Muscle layer of duodenum (tissue), 2 donors: ENCODE measurements around the gene MLIP.

ENCODE experiments used
- H3K27ac ChIP-seq: one replicate; pipeline ENCODE4 v1.7.0; 2013; ENCODE audit warnings: mild to moderate bottlenecking, low read length
- H3K27me3 ChIP-seq: one replicate; pipeline ENCODE4 v1.7.0; 2013; ENCODE audit warnings: low read depth, mild to moderate bottlenecking, control low read depth, low read length
- H3K36me3 ChIP-seq, 2 donors: one replicate each; pipeline ENCODE4 v1.7.0; 2013; ENCODE audit warnings: low read length in 2 of 2, control low read depth in 1 of 2, mild to moderate bottlenecking in 1 of 2; ENCODE audit not compliant: insufficient read depth in 2 of 2, control insufficient read depth in 1 of 2
- H3K4me1 ChIP-seq, 2 donors: one replicate each; pipeline ENCODE4 v1.7.0; 2013; ENCODE audit warnings: low read length in 2 of 2, mild to moderate bottlenecking in 2 of 2, control low read depth in 1 of 2, moderate library complexity in 1 of 2; ENCODE audit not compliant: insufficient read depth in 2 of 2, control insufficient read depth in 1 of 2
- H3K4me3 ChIP-seq, 2 donors: one replicate each; pipeline ENCODE4 v1.7.0; 2013; ENCODE audit warnings: low read length in 2 of 2, low read depth in 1 of 2, mild to moderate bottlenecking in 1 of 2
- H3K9me3 ChIP-seq, 2 donors: one replicate each; pipeline ENCODE4 v1.7.0; 2013; ENCODE audit warnings: low read length in 2 of 2, control low read depth in 1 of 2, mild to moderate bottlenecking in 1 of 2; ENCODE audit not compliant: control insufficient read depth in 1 of 2
- donor health status: healthy.

MLIP gene

DNA sequence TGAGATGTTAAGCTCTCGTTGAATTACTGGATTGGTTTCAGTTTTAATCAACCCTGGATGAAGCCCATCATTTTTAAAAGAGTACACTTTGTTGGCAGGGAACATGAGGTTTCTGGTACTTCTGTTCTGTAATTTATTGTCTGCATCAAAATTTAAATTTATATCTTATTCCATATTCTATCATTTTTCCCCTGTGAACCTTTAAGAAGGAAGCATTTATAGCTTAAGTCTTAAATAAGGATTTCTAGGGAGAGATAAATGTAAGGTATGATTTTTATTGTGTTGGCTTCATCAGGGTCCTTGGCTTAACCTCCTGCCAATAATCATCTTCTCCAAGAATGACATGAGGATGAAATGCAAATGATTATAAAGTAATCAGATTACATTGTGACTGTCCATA lies 40.6 kb downstream of the MLIP start:
- Histone ChIP-seq H3K4me1 (no peaks in the 10 kb centered on the region), H3K27ac (no peak overlapping the region), H3K9me3 (no peaks in the 10 kb centered on the region), H3K36me3 (no peaks in the 10 kb centered on the region), H3K4me3 (no peak overlapping the region), H3K27me3 (no peaks in the 10 kb centered on the region)

DNA sequence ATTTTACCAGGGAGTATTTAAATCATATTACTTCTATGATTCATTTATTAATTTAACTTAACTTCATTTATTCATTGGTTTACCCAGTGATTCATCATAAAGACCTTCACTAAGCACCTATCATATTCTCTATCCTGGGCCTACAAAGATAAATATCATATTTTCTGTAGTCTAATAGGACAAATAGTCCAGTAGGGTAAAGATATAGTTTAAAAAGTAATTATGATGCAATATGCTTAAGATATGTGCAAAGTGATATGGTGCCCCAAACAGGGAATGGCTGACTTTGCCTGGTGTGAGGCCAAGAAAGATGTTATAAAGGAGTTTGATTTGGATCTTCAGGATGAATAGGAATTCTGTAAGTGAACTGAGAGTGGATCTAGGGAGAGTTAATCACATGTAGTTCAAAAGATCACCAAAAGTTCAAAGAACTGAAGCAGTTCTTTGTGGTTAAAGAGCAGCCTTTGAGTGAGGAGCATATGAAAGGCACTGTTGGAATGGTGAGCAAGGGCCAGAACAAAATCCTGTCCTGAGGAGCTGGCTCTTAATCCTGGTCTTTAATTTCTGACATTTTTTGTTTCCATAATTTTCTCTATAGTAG lies 45.5 kb downstream of the MLIP start:
- Histone ChIP-seq H3K27me3 (no peaks in the 10 kb centered on the region), H3K36me3 (no peaks in the 10 kb centered on the region), H3K27ac (no peak overlapping the region), H3K9me3 (no peaks in the 10 kb centered on the region), H3K4me1 (no peaks in the 10 kb centered on the region), H3K4me3 (no peak overlapping the region)

DNA sequence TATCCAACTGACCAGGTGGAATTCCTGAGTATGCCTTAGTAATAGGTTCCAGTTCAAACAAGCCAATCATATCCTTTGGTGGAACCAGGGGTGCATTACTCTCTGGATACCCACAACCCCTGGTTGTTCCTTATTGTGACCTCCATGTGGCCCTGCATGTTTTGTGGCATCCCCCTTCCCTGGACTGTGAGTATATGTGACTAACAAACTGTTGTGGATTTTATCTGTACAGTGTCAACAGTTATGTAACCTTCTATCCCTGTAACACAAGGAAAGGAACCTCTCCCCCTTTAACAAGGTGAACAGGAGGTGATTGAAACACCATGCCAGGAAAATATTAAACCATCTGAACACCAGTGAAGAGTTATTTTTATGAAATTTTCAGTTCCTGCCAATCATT lies 46.2 kb downstream of the MLIP start:
- no peaks in the 10 kb centered on the region for H3K4me1 ChIP-seq
- no peak overlapping the region for H3K27ac ChIP-seq
- H3K9me3 ChIP-seq = no peaks in the 10 kb centered on the region
- H3K36me3 ChIP-seq = no peaks in the 10 kb centered on the region
- H3K27me3 ChIP-seq = no peaks in the 10 kb centered on the region
- no peak overlapping the region for H3K4me3 ChIP-seq

DNA sequence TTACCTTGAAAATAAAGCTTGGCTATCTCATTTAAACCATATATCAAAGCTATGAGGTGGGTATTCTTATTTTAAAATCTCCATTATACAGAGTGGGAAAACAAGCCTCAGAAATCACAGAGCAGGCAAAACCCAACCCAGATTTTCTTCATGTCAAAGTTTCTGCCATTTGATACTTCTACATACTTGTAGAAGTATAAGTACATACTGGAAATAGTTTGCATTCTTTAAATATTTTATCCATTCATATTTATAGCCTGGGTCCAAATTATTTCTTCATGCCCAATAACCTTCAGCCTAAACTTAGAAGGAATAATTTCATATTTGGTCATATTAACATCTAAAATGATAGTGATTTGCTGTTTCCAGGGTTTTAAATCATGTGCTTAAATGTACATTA lies 61.8 kb downstream of the MLIP start:
- H3K4me3 ChIP-seq = no peak overlapping the region
- no peaks in the 10 kb centered on the region for H3K36me3 ChIP-seq
- H3K27me3 ChIP-seq = no peaks in the 10 kb centered on the region
- H3K9me3 ChIP-seq = no peaks in the 10 kb centered on the region
- H3K4me1 ChIP-seq = no peaks in the 10 kb centered on the region
- H3K27ac ChIP-seq = no peak overlapping the region

DNA sequence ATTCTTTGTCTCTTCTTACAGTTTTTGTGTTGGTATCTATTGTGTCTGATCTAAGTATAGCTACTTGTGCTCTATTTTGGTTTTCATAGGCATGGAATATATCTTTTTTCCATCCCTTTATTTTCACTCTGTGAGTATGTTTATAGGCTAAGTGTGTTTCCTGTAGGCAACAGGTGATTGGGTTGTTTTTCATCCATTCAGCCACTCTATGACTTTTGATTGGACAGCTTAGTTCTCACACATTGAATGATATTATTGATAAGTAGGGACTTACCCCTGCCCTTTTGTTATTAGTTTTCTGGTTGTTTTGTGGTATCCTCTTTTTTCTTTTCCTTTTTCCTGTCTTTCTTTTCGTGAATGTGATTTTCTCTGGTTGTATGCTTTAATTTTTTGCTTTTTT lies 67.9 kb downstream of the MLIP start:
- no peaks in the 10 kb centered on the region for H3K27me3 ChIP-seq
- H3K36me3 ChIP-seq = no peaks in the 10 kb centered on the region
- no peak overlapping the region for H3K4me3 ChIP-seq
- H3K9me3 ChIP-seq = no peaks in the 10 kb centered on the region
- no peaks in the 10 kb centered on the region for H3K4me1 ChIP-seq
- H3K27ac ChIP-seq = no peak overlapping the region

DNA sequence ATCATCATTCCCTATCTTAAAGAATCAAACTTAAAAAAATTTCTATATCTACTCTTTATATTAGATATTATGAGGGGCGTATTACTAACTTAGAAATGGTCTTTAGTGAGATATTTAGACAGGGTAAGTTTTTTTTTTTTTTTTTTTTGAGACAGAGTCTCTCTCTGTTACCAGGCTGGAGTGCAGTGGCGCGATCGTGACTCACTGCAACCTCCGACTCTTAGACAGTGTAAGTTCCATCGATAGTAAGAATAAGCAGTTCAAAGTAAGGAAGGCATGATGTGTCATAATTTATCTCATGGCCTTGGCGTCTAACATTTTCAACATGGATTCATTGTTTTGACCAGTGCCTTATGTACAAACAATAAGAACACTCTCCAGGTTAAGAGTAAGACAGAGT lies 72.4 kb downstream of the MLIP start:
- no peaks in the 10 kb centered on the region for H3K36me3 ChIP-seq
- H3K27me3 ChIP-seq = no peaks in the 10 kb centered on the region
- no peaks in the 10 kb centered on the region for H3K9me3 ChIP-seq
- H3K4me3 ChIP-seq = no peak overlapping the region
- H3K27ac ChIP-seq = no peak overlapping the region
- H3K4me1 ChIP-seq = no peaks in the 10 kb centered on the region

DNA sequence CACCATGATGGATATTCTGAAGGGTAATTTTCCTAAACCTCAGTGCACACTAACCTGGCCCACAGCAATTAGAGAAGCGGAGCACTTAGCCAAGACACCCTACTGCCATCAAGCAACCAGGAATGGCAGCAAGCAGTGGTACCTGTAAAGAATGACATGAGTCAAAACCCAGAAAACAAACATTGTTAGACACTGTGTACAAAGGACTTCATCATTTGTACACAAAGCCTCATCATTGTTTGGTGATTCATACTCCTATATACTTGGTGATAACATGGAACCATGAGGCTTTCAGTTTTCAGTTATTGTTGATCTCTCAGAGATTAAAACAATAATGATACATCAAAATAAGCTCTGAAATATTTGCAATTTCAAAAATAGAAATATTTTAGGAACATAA lies 74.6 kb downstream of the MLIP start:
- Histone ChIP-seq H3K36me3 (no peaks in the 10 kb centered on the region), H3K27me3 (no peaks in the 10 kb centered on the region), H3K9me3 (no peaks in the 10 kb centered on the region), H3K4me1 (no peaks in the 10 kb centered on the region), H3K4me3 (no peak overlapping the region), H3K27ac (no peak overlapping the region)

DNA sequence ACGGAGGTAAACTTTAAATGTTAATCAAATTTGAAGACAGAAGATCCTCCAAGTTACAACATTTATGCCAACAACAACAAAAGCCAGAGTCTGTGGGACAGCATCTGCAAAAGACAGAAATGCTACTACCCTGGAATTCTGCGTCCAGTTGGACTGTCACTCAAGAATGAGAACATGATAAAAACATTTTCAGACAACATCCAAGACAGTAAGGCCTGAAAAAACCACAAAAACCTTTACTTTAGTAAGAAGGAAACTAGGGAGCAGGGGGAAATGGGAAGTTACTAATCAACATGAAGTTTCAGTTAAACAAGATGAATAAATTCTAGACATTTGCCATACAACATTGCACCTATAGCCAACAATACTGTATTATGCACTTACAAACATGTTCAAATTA lies 77.6 kb downstream of the MLIP start:
- H3K27me3 ChIP-seq = no peaks in the 10 kb centered on the region
- H3K27ac ChIP-seq = no peak overlapping the region
- H3K4me1 ChIP-seq = no peaks in the 10 kb centered on the region
- H3K9me3 ChIP-seq = no peaks in the 10 kb centered on the region
- H3K4me3 ChIP-seq = no peak overlapping the region
- H3K36me3 ChIP-seq = no peaks in the 10 kb centered on the region

DNA sequence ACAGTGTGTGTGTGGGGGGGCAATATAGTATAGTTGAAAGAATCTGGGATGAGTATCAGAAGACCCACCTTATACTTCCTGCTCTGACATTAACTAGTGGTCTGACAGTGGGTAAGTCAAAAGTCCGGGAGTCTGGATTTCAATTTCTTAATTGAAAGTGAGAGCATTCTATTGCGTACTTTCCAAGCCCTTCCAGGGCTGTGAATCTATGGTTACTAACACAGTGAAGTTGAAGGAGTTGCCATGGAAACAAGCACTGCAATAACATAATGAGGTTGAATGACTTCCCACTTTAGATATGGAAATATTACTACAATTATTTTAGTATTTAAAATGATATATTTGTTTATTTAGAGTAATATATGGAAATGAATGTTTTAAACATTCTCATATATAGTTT lies 80.2 kb downstream of the MLIP start:
- H3K9me3 ChIP-seq = no peaks in the 10 kb centered on the region
- no peaks in the 10 kb centered on the region for H3K4me1 ChIP-seq
- H3K27me3 ChIP-seq = no peaks in the 10 kb centered on the region

DNA sequence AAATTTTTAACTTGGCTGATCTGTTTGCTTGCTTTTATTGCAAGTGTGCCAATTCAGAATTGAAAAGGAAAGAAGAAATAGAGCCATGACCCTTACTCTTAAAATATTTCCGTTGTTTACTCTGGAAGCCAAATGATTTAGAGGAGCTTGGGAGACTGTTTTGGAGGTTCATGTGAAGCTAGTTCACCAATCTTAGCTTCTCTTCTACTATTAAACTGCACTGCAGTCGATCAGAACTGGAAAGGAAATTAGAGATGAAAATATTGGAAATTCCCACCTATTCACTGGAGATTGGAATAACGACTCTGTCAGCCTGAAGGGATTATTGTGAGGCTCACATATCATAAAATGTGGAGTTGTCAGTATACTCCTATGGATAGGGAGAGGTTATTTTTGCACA lies 81.8 kb downstream of the MLIP start:
- H3K4me1 ChIP-seq = no peaks in the 10 kb centered on the region
- no peaks in the 10 kb centered on the region for H3K9me3 ChIP-seq
- no peak overlapping the region for H3K4me3 ChIP-seq
- no peak overlapping the region for H3K27ac ChIP-seq
- H3K27me3 ChIP-seq = no peaks in the 10 kb centered on the region
- no peaks in the 10 kb centered on the region for H3K36me3 ChIP-seq

More for the DNA sequence above, 80.2 kb downstream of the MLIP start:
- Histone ChIP-seq H3K36me3 (no peaks in the 10 kb centered on the region), H3K4me3 (no peak overlapping the region), H3K27ac (no peak overlapping the region)

DNA sequence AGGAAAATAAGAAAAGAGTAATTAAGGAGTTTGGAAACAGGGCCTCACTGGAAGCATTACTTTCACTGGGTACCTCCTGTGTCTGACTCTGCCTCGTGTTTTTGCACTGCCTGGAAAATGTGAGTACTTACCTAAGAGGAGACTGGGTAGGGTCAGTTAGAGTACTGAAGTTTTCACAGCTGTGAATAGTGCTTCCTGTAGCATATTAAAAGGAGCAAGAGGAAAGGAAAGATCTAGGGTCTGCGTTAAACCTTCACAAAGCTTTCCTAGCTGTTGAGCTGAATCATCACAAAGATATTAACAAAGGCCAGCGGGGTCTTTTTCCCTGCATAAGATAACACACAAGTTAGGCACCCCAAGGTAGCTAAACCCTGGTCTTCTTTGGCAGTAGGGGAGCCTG lies 82.3 kb downstream of the MLIP start:
- Histone ChIP-seq H3K27ac (no peak overlapping the region), H3K4me1 (no peaks in the 10 kb centered on the region), H3K36me3 (no peaks in the 10 kb centered on the region), H3K4me3 (no peak overlapping the region), H3K27me3 (no peaks in the 10 kb centered on the region), H3K9me3 (no peaks in the 10 kb centered on the region)

DNA sequence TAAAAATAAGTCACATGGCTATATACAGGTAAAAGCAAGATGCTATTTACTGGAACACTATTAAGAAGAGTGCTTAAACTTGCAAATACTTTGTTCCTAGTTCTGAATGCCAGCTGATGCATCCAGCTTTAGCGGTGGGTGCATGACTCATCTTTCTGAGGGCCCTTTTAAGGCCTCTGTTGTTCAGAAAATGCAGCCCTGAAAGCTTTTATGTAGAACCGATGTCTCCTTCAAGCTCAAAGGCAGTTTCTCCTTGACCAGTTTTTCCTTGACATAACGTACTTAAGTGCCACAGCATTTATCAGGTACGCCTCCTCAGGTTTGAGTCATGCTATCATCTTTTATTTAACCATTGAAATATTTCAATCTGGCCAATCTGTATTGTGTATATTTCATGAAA lies 82.8 kb downstream of the MLIP start:
- no peaks in the 10 kb centered on the region for H3K27me3 ChIP-seq
- no peak overlapping the region for H3K4me3 ChIP-seq
- no peaks in the 10 kb centered on the region for H3K9me3 ChIP-seq
- no peak overlapping the region for H3K27ac ChIP-seq
- no peaks in the 10 kb centered on the region for H3K4me1 ChIP-seq
- no peaks in the 10 kb centered on the region for H3K36me3 ChIP-seq
